ENCODE data around the gene ANKMY1. TPM values are rescaled to one million over a fixed set of nuclear protein-coding genes. Genes with fewer than 3 reads are reported as not detected.

Gene ANKMY1
- total and polyA plus RNA-seq, 2 of the 13 experiments (the other 11 are each of a cell fraction or from before 2014, with no cell fraction given) = 11.7 to 18.8 TPM

DNA sequence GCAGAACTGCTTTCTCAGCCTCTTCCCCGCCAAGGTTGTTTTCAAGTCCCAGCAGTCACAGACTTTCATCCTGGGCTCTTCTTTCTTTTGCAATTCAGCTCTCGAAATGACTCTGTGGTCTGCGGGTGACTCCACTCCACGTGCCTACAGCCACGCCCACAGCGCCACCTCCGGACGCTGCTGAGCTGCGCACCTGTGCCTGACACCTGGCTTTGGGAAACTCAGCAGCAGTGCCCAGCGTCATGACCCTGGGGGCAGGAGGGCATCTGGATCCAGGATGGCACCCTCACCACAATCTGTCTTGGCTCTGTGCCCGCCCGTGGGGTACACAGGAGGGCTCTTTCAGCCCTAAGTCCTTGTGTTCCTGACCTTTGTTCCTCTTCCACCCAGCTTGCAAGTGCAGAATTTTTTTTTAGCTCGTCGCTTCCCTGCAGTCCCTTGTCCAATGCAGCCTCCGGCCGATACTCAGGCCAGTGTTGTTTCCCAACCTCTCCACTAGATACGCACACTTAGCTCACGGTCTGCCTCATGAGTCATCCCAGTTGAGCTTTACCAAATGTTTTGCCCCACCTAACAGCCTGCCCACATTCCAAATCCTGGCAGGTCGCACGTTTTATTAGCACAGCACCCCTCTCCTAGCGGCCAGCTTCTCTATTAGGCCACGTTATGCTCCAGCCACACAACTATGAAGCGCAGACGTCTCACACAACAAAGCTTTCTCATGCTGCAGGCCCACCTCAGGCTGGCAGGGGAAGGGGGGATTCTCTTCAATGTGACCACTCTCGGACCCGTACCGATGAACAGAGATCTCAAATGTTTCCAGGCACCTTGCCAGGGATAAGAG, 22.2 kb upstream of the ANKMY1 start (continued):
- TF ChIP-seq ZNF879 (CRISPR knock-in tag; IDR thresholded peaks at IDR 0.05) (no peak), ETV5 (CRISPR knock-in tag; IDR thresholded peaks at IDR 0.05; ENCODE audit: borderline replicate concordance) (peak; percentile 14; the same call in 1 of the 2 replicates), ZNF672 (CRISPR knock-in tag; IDR thresholded peaks at IDR 0.05) (no peak), KDM4B (CRISPR knock-in tag; IDR thresholded peaks at IDR 0.05) (no peak), ZNF10 (CRISPR knock-in tag; IDR thresholded peaks at IDR 0.05; ENCODE audit: borderline replicate concordance, low read depth) (no peak), MIXL1 (CRISPR knock-in tag; IDR thresholded peaks at IDR 0.05) (no peak), NFE2L2 (IDR thresholded peaks at IDR 0.05; ENCODE audit: low read length) (no peak), IKZF1 (IDR thresholded peaks at IDR 0.05) (no peak), AKAP8 (CRISPR knock-in tag; IDR thresholded peaks at IDR 0.05) (peak; percentile 21; the same call in 1 of the 2 replicates), KDM5B (CRISPR knock-in tag; IDR thresholded peaks at IDR 0.05; ENCODE audit: borderline replicate concordance) (no peak), CCDC6 (CRISPR knock-in tag; IDR thresholded peaks at IDR 0.05) (peak; percentile 58), NFE2L1 (CRISPR knock-in tag; IDR thresholded peaks at IDR 0.05; ENCODE audit: borderline replicate concordance) (no peak), TARDBP (CRISPR knock-in tag; IDR thresholded peaks at IDR 0.05) (no peak), TCF7L2 (IDR thresholded peaks at IDR 0.05; ENCODE audit: low read depth, low read length) (no peak), POLR2G (IDR thresholded peaks at IDR 0.05; ENCODE audit: low read depth, low read length) (no peak; the same call in none of the 2 replicates), HMGA1 (CRISPR knock-in tag; conservative IDR thresholded peaks at IDR 0.05) (no peak), REL (CRISPR knock-in tag; conservative IDR thresholded peaks at IDR 0.05) (no peak), CENPX (CRISPR knock-in tag; IDR thresholded peaks at IDR 0.05) (no peak), ZNF124 (CRISPR knock-in tag; IDR thresholded peaks at IDR 0.05) (no peak), SSRP1 (CRISPR knock-in tag; IDR thresholded peaks at IDR 0.05) (peak; percentile 68; the same call in 1 of the 2 replicates), NCOA5 (CRISPR knock-in tag; IDR thresholded peaks at IDR 0.05) (no peak), ZNF33B (CRISPR knock-in tag; IDR thresholded peaks at IDR 0.05) (no peak; the same call in 1 of the 2 replicates), FOXO1 (CRISPR knock-in tag; IDR thresholded peaks at IDR 0.05) (peak; percentile 56; the same call in 1 of the 2 replicates), ZNF644 (CRISPR knock-in tag; IDR thresholded peaks at IDR 0.05; ENCODE audit: low read depth) (no peak), ZNF292 (CRISPR knock-in tag; IDR thresholded peaks at IDR 0.05; ENCODE audit: borderline replicate concordance, low read depth) (peak; percentile 41; the same call in 1 of the 2 replicates)
- TF ChIP-seq, protein P1, sequence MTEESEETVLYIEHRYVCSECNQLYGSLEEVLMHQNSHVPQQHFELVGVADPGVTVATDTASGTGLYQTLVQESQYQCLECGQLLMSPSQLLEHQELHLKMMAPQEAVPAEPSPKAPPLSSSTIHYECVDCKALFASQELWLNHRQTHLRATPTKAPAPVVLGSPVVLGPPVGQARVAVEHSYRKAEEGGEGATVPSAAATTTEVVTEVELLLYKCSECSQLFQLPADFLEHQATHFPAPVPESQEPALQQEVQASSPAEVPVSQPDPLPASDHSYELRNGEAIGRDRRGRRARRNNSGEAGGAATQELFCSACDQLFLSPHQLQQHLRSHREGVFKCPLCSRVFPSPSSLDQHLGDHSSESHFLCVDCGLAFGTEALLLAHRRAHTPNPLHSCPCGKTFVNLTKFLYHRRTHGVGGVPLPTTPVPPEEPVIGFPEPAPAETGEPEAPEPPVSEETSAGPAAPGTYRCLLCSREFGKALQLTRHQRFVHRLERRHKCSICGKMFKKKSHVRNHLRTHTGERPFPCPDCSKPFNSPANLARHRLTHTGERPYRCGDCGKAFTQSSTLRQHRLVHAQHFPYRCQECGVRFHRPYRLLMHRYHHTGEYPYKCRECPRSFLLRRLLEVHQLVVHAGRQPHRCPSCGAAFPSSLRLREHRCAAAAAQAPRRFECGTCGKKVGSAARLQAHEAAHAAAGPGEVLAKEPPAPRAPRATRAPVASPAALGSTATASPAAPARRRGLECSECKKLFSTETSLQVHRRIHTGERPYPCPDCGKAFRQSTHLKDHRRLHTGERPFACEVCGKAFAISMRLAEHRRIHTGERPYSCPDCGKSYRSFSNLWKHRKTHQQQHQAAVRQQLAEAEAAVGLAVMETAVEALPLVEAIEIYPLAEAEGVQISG (CRISPR knock-in tag; IDR thresholded peaks at IDR 0.05) = peak; percentile 93
- TF ChIP-seq, protein P2, sequence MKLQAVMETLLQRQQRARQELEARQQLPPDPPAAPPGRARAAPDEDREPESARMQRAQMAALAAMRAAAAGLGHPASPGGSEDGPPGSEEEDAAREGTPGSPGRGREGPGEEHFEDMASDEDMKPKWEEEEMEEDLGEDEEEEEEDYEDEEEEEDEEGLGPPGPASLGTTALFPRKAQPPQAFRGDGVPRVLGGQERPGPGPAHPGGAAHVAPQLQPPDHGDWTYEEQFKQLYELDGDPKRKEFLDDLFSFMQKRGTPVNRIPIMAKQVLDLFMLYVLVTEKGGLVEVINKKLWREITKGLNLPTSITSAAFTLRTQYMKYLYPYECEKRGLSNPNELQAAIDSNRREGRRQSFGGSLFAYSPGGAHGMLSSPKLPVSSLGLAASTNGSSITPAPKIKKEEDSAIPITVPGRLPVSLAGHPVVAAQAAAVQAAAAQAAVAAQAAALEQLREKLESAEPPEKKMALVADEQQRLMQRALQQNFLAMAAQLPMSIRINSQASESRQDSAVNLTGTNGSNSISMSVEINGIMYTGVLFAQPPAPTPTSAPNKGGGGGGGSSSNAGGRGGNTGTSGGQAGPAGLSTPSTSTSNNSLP (IDR thresholded peaks at IDR 0.05; ENCODE audit: low read depth, low read length) = peak; percentile 14; the same call in 1 of the 2 replicates

Measured in HepG2 (cell line).